Stimulated activated CD8-positive, alpha-beta memory T cell treated with anti-CD3 and anti-CD28 coated beads, Interleukin-4, amount 100 ng/mL, for 24 hours (primary cell): ENCODE results near the gene APOM.

Source experiments
- DNase-seq: peaks from one replicate; pipeline ENCODE4 v3.0.0-alpha.2; 2020; ENCODE audit warnings: low read depth

APOM gene

GRCh38 chr6:31705931-31706330 is 50.2 kb downstream of the APOM start:
- DNase-seq = no peak

GRCh38 chr6:31706599-31706998 is 50.9 kb downstream of the APOM start, which contains the start of gene LY6G6F:
LY6G6F (plus strand) TSS chr6:31706866; CDS start chr6:31706907, 41 bp downstream.
- DNase-seq = no peak

- DNase-seq = no peak
Measured at GRCh38 chr6:31707701-31708100, 52.0 kb downstream of the APOM start.
